IMR-90 (cell line): Measurements from ENCODE around the gene NEUROG1. TPM values are rescaled to one million over a fixed set of nuclear protein-coding genes. Genes with fewer than 3 reads are reported as not detected.

Experiments
- ATAC-seq: fragments of 200-7000 bp; cut with Tn5 transposase; 2 replicates; pipeline ENCODE4 v1.9.1; 2020; ENCODE audit warnings: low read depth, mild to moderate bottlenecking, moderate library complexity
- BruUV-seq: library from RNA; stranded (reverse); fragments of 400-500 nt; replicated peaks from 2 replicates; lab custom pipeline; 2021; lab: Mats Ljungman, UMichigan
- CTCF ChIA-PET: fragments of 300-600 bp; formaldehyde crosslinking; extraction: SDS; loops from one replicate; lab custom pipeline; 2021; ENCODE audit warnings: antibody characterized with exemption; lab: Yijun Ruan, JAX
- POLR2A ChIA-PET: fragments of 300-600 bp; sonication (Branson Sonifier 250); formaldehyde crosslinking; loops from one replicate; lab custom pipeline; 2022; ENCODE audit warnings: antibody characterized with exemption; ENCODE audit not compliant: unreplicated experiment; lab: Charles Lee
- DNase-seq: peaks from one replicate; pipeline ENCODE4 v3.0.0; 2013
- H2AFZ ChIP-seq: replicated peaks from 2 replicates; pipeline ENCODE3; 2013; ENCODE audit warnings: low read length, mild to moderate bottlenecking; ENCODE audit not compliant: poor library complexity
- H2AK5ac ChIP-seq: 2 replicates; pipeline ENCODE4 v1.6.1; 2013; ENCODE audit warnings: low read depth, low read length, inconsistent platforms
- H2AK9ac ChIP-seq: replicated peaks from 2 replicates; pipeline ENCODE3; 2013; ENCODE audit warnings: mild to moderate bottlenecking, low read depth, low read length, moderate library complexity; ENCODE audit not compliant: poor library complexity
- H2BK120ac ChIP-seq: 2 replicates; pipeline ENCODE4 v1.6.1; 2013; ENCODE audit warnings: low read depth, low read length, inconsistent platforms
- H2BK15ac ChIP-seq: 3 replicates; pipeline ENCODE4 v1.6.1; 2013; ENCODE audit warnings: low read depth, low read length, inconsistent platforms
- H2BK20ac ChIP-seq: 2 replicates; pipeline ENCODE4 v1.6.1; 2013; ENCODE audit warnings: low read depth, mild to moderate bottlenecking, inconsistent platforms, low read length, moderate library complexity
- H2BK5ac ChIP-seq: 2 replicates; pipeline ENCODE4 v1.6.1; 2013; ENCODE audit warnings: mild to moderate bottlenecking, low read depth, low read length, inconsistent platforms; ENCODE audit not compliant: poor library complexity, severe bottlenecking
- H3K14ac ChIP-seq: replicated peaks from 2 replicates; pipeline ENCODE4 v1.6.1; 2013; ENCODE audit warnings: low read depth, low read length, inconsistent platforms
- H3K18ac ChIP-seq: 2 replicates; pipeline ENCODE4 v1.6.1; 2013; ENCODE audit warnings: low read depth, low read length, control low read depth
- H3K23ac ChIP-seq: 2 replicates; pipeline ENCODE4 v1.6.1; 2013; ENCODE audit warnings: low read depth, low read length, inconsistent platforms
- H3K27ac ChIP-seq: 2 replicates; pipeline ENCODE4 v1.5.1; 2013; ENCODE audit warnings: mild to moderate bottlenecking, control low read depth, low read length; ENCODE audit not compliant: insufficient read depth
- H3K27me3 ChIP-seq: 2 replicates; pipeline ENCODE4 v1.6.1; 2013; ENCODE audit warnings: low read length; ENCODE audit not compliant: control insufficient read depth, insufficient read depth
- H3K36me3 ChIP-seq: 2 replicates; pipeline ENCODE4 v1.6.1; 2013; ENCODE audit warnings: low read length, mixed read lengths; ENCODE audit not compliant: control insufficient read depth, insufficient read depth
- H3K4ac ChIP-seq: 2 replicates; pipeline ENCODE4 v1.6.1; 2013; ENCODE audit warnings: low read depth, low read length, inconsistent platforms
- H3K4me1 ChIP-seq: 2 replicates; pipeline ENCODE4 v1.6.1; 2013; ENCODE audit warnings: low read length, mixed read lengths; ENCODE audit not compliant: control insufficient read depth, insufficient read depth
- H3K4me2 ChIP-seq: 2 replicates; pipeline ENCODE4 v1.6.1; 2013; ENCODE audit warnings: low read depth, mild to moderate bottlenecking, control low read depth, low read length, moderate library complexity
- H3K4me3 ChIP-seq: 2 replicates; pipeline ENCODE4 v1.5.1; 2013; ENCODE audit warnings: low read depth, mild to moderate bottlenecking, control low read depth, low read length, moderate library complexity; ENCODE audit not compliant: insufficient read depth
- H3K56ac ChIP-seq: 2 replicates; pipeline ENCODE4 v1.6.1; 2013; ENCODE audit warnings: low read length, inconsistent platforms; ENCODE audit not compliant: insufficient read depth; ENCODE audit errors: extremely low read depth
- H3K79me1 ChIP-seq, 2 experiments: 2 replicates each; pipeline ENCODE4 v1.6.1; 2013; ENCODE audit warnings: low read length in 2 of 2, inconsistent platforms in 1 of 2, low read depth in 1 of 2
- H3K9ac ChIP-seq: 2 replicates; pipeline ENCODE4 v1.6.1; 2013; ENCODE audit warnings: low read depth, low read length, control low read depth
- H3K9me1 ChIP-seq: 2 replicates; pipeline ENCODE4 v1.6.1; 2013; ENCODE audit warnings: low read length, inconsistent platforms; ENCODE audit not compliant: insufficient read depth
- H3K9me3 ChIP-seq: 2 replicates; pipeline ENCODE4 v1.6.1; 2013; ENCODE audit warnings: low read length; ENCODE audit not compliant: control insufficient read depth, insufficient read depth
- H4K20me1 ChIP-seq: 2 replicates; pipeline ENCODE4 v1.6.1; 2013; ENCODE audit warnings: low read length, inconsistent platforms; ENCODE audit not compliant: insufficient read depth
- H4K5ac ChIP-seq: 2 replicates; pipeline ENCODE4 v1.6.1; 2013; ENCODE audit warnings: mild to moderate bottlenecking, low read depth, low read length, control low read depth
- H4K8ac ChIP-seq, 2 experiments: 2 replicates each; pipeline ENCODE4 v1.6.1; 2013; ENCODE audit warnings: low read depth in 2 of 2, low read length in 2 of 2, control low read depth in 1 of 2, inconsistent platforms in 1 of 2
- H4K91ac ChIP-seq: 2 replicates; pipeline ENCODE4 v1.6.1; 2013; ENCODE audit warnings: low read depth, low read length, inconsistent platforms; ENCODE audit not compliant: insufficient read depth
- BHLHE40 ChIP-seq: fragments of 150-350 bp; IDR thresholded peaks from 2 replicates; pipeline ENCODE4 v1.6.1; 2016; ENCODE audit warnings: mild to moderate bottlenecking, low read depth, low read length
- MAFK ChIP-seq: IDR thresholded peaks from 2 replicates; pipeline ENCODE4 v1.6.1; 2012; ENCODE audit warnings: low read depth, low read length, improper control_type of control experiment
- MAZ ChIP-seq: IDR thresholded peaks from 2 replicates; pipeline ENCODE4 v1.6.1; 2012; ENCODE audit warnings: low read depth, mild to moderate bottlenecking, low read length, improper control_type of control experiment, moderate library complexity, borderline replicate concordance
- WGBS, 2 experiments: methylation state at CpG; one replicate each; pipeline versions ENCODE4 v1.1.5 to v1.1.7; 2013; ENCODE audit warnings: missing lambda C conversion rate in 2 of 2; ENCODE audit not compliant: insufficient read length in 1 of 2; ENCODE audit errors: extremely low coverage in 2 of 2; 5-methylcytosine and 5-hydroxymethylcytosine counted together
- dilution Hi-C: fragments of 300-500 bp; cut with HindIII; formaldehyde crosslinking; loops from one replicate; pipeline ENCODE4 v1.14.3; 2018; ENCODE audit warnings: low sequenced_read_pairs; ENCODE audit not compliant: unreplicated experiment
- in situ Hi-C: fragments of 300-500 bp; cut with MboI; formaldehyde crosslinking; loops from 3 replicates; pipeline ENCODE4 v1.14.3; 2019; ENCODE audit warnings: low sequenced_read_pairs, inconsistent platforms, mixed read lengths
- intact Hi-C: fragments of 100-400 bp; cut with micrococcal nuclease; formaldehyde crosslinking; loops from 2 replicates; pipeline ENCODE4 v1.10.0; 2022
- polyA plus RNA-seq, 3 experiments: library from polyadenylated mRNA; depleted of rRNA; stranded (reverse); fragments of >200 nt; gene quantifications; 2 replicates each; pipeline ENCODE4 v1.2.3, GENCODE V29; 2012; ENCODE audit warnings: low replicate concordance in 1 of 3
- total RNA-seq: library from RNA; depleted of rRNA; stranded (reverse); fragments of >200 nt; gene quantifications from 2 replicates; pipeline ENCODE4 v1.2.3, GENCODE V29; 2012

NEUROG1 gene
- total and polyA plus RNA-seq, 2 of the 4 experiments (the other 2 are of a cell fraction), result not detected

DNA sequence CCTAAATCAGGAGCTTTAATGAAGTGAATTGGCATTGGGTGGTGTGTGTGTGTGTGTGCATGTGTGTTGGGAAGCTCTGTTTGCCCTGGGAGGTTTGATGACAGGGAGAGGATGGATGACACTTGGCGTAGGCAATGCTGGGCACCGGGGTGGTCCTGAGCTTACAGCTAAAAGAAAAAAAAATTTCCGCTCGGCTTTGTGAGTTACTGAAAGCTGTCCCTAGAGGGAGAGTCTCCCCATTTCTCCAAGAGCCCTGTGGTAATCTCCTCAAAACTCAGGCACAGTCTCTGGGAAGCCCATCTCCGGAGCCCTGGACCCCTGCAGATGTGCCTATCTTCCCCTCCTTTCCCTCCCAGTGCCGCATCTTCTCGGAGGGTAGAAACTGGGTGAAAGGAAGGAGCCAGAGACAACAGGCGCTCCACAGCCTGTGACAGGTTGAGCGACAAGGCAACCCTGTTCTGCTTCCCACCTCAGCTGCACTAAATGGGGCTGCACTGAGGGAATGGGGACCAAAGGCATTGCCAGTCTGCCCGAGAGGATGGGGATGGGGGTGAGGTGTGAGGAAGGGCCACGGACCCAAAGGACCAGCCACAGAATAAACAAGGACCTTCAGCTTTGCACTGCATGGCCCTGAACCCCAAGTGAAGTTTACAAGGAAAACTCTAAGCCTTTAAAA, 47.8 kb downstream of the NEUROG1 start (continued):
- TF ChIP-seq BHLHE40, result no peak

- dilution Hi-C loops, result no loop called here
- H2AK5ac ChIP-seq, result no peak overlapping the region
- intact Hi-C loops, result no loop called here
These were observed 48.7 kb downstream of the NEUROG1 start for GRCh38 chr5:135487037-135487395.

More at GRCh38 chr5:135487037-135487395, 48.7 kb downstream of the NEUROG1 start:
- DNase-seq, result no peak
- no peak overlapping the region for H3K4ac ChIP-seq
- POLR2A ChIA-PET, result no interaction called here
- H3K79me1 ChIP-seq, result no peaks in the 10 kb centered on the region
- no CpG with 5 or more reads among the region's 1 CpG for WGBS, 2 experiments
- H3K4me1 ChIP-seq, result peaks cover 5% of the 10 kb centered on the region; the same call in 1 of the 2 replicates
- no peak overlapping the region for H2AK9ac ChIP-seq
- H2AFZ ChIP-seq, result no peak overlapping the region
- no peak overlapping the region for H4K8ac ChIP-seq
- in situ Hi-C loops, result no loop called here
- no peaks in the 10 kb centered on the region for H3K9me3 ChIP-seq
- no peaks in the 10 kb centered on the region for H4K20me1 ChIP-seq
- no peak overlapping the region for H2BK5ac ChIP-seq
- no peak for ATAC-seq
- H3K27me3 ChIP-seq, result peaks cover 68% of the 10 kb centered on the region
- no peak overlapping the region for H3K14ac ChIP-seq
- BruUV-seq, result no TSS peak
- H3K27ac ChIP-seq, result no peak overlapping the region
- no peak overlapping the region for H3K23ac ChIP-seq
- no peaks in the 10 kb centered on the region for H3K36me3 ChIP-seq
- no peak overlapping the region for H3K4me3 ChIP-seq
- H3K18ac ChIP-seq, result no peak overlapping the region
- CTCF ChIA-PET, result interaction anchor here (1.6 kb wide), 1 partner anchor 74 kb away, joined by 3 read pairs; no protein-coding TSS in a partner anchor
- no peak overlapping the region for H3K56ac ChIP-seq
- H2BK15ac ChIP-seq, result no peak overlapping the region
- no peak overlapping the region for H2BK120ac ChIP-seq
- no peak overlapping the region for H2BK20ac ChIP-seq
- no peak overlapping the region for H4K5ac ChIP-seq
- TF ChIP-seq MAZ, result no peak
- TF ChIP-seq MAFK, result no peak
- no peak overlapping the region for H4K91ac ChIP-seq
- H3K4me2 ChIP-seq, result no peak overlapping the region
- H3K9me1 ChIP-seq, result 0 out of 2 replicates have a peak, but pooled peaks cover 1% of the 10 kb centered on the region
- H3K9ac ChIP-seq, result no peak overlapping the region
